Ecto neural progenitor cell (in vitro differentiated cells): ENCODE results near the gene SIRT2.
"Not testable (repeated sequence)": the region's sequence is repeated elsewhere in the genome, so short reads cannot be mapped to it uniquely, and the experiment has no call there.

Experiments
- DNase-seq: peaks from one replicate; pipeline ENCODE4 v3.0.0-alpha.2; 2018; ENCODE audit warnings: low spot score

The SIRT2 gene

GRCh38 chr19:38899447-38900201 lies at the start of gene SIRT2, which contains the start of gene NFKBIB:
SIRT2 (minus strand) TSS chr19:38899618; CDS start chr19:38899521, 97 bp downstream.
NFKBIB (plus strand) TSS chr19:38899969; CDS start chr19:38900033, 64 bp downstream.
- peak; percentile 98 for DNase-seq

GRCh38 chr19:38946229-38947010 lies 47.0 kb upstream of the SIRT2 start:
- no peak for DNase-seq

GRCh38 chr19:38945562-38946228 lies 46.3 kb upstream of the SIRT2 start:
- DNase-seq: no peak

GRCh38 chr19:38944981-38945506 lies 45.6 kb upstream of the SIRT2 start:
- no peak for DNase-seq

- no peak for DNase-seq
These were observed 43.2 kb upstream of the SIRT2 start for GRCh38 chr19:38942471-38943181.

GRCh38 chr19:38941979-38942378 lies 42.6 kb upstream of the SIRT2 start:
- DNase-seq: no peak

- DNase-seq: not testable (repeated sequence)
These were observed 42.0 kb upstream of the SIRT2 start for GRCh38 chr19:38941466-38941865.

GRCh38 chr19:38939957-38940356 lies 40.5 kb upstream of the SIRT2 start:
- no peak for DNase-seq

- DNase-seq: no peak
These were observed 34.1 kb upstream of the SIRT2 start for GRCh38 chr19:38933544-38933943.

- no peak for DNase-seq
These were observed 33.2 kb upstream of the SIRT2 start for GRCh38 chr19:38932425-38933179.

- no peak for DNase-seq
These were observed 32.0 kb upstream of the SIRT2 start for GRCh38 chr19:38931521-38931793.

GRCh38 chr19:38930776-38931520 lies 31.5 kb upstream of the SIRT2 start, which contains the start of gene MRPS12:
MRPS12 (plus strand) TSS chr19:38930944; CDS start chr19:38931295, 351 bp downstream.
- peak; percentile 99 for DNase-seq

GRCh38 chr19:38929929-38930775 lies 30.7 kb upstream of the SIRT2 start, which contains the start of gene SARS2:
SARS2 (minus strand) TSS chr19:38930763; CDS start chr19:38930736, 27 bp downstream.
- peak; percentile 97 for DNase-seq

- DNase-seq: no peak
These were observed 29.1 kb upstream of the SIRT2 start for GRCh38 chr19:38928391-38929001.

- no peak for DNase-seq
These were observed 25.0 kb upstream of the SIRT2 start for GRCh38 chr19:38924388-38924787.

GRCh38 chr19:38922482-38922881 lies 23.1 kb upstream of the SIRT2 start:
- DNase-seq: no peak

GRCh38 chr19:38921420-38922274 lies 22.2 kb upstream of the SIRT2 start:
- DNase-seq: no peak
